Measurements from ENCODE around the gene SHROOM3.

Gene SHROOM3

DNA sequence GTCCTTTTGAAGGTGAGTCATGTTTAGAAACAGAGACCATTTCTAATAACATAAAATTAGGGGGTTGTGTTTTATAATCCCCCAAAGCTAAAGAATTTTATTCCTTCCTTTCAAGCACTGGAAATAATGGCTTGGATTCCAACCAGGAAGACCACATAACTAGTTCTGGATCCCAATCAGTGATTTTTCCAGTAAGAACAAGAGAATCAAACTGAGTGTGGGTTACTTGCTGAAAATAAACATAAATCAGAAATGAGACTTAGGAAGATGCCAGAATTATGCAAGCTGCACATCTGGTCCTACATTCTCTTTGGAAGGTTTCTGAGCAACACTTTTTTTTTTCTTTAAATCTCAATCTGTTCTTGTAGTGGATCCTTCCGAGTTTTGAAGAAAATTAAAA is 386.6 kb downstream of the SHROOM3 start:
- DNase-seq (ENCODE audit: low spot score): no peak

GRCh38 chr4:76822303-76822702 is 387.3 kb downstream of the SHROOM3 start:
- no peak for DNase-seq (ENCODE audit: low spot score)

DNA sequence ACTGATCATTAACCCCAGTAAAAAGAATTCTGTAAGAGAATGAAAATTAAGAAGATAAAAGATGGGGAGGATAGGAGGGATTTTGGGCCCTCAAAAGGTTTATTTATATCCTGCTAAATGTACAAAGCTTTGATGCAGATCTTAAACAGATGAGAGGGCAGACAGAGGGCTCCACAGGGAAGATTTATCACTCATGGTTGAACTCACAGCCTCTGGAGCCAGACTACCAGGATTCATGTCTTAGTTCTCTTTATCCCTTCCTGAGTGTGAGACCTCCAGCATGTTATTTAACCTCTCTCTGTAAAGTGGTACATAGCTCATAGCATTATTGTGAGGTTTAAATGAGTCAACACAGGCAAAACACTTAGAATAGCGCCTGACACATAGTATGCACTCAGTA is 388.5 kb downstream of the SHROOM3 start:
- no peak for DNase-seq (ENCODE audit: low spot score)

DNA sequence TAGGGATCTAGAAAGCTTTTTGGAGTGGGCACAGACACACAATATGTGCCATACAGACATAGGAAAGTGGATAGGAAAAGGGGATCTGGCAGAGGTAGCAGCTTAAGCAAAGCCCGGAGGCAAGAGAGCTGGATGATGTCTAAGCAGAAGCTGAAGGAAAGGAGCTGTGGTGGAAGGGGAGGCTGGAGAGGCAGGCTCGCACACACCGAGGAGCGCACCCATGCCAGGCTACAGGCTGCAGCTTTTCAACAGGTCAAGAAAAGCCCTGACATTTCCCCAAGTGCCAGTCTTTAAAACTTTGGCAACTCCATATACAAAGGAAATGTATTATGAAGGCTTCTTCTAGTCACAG is 395.6 kb downstream of the SHROOM3 start:
- no peak for DNase-seq (ENCODE audit: low spot score)

DNA sequence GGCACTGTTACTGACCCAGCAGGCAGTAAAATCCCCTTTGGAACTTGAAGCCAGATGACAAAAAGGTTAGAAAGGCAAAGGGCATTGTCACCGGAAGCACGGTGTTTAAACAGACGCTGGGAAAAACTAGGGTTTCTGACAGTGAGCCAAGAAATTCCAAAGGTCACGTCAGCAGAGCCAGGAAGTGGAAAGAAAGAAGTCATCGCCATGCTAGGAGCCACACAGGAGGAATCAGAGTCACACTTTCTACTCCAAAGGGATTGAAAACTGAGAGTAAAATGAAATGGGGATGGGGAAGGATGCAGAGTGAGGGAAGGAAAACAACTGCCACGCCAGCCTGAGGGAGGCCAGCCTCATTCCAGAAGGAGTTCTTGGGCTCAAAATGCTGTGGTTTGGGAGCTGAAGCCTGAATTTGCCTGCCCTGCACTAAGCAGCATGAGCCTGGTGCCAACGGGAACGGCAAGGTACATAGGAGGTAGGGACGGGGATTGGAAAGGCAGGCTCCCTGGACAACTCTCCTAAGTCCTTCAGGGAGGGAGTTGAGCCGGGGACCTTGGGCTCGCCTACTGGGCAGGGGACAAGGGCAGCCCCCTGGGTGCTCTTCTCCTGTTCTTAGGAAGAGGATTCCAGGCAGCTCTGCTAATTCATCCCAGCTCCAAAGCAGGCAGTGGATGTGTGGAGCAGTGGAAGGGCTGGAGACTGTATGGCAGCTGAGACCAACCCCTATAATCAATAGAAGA is 396.1 kb downstream of the SHROOM3 start:
- no peak for DNase-seq (ENCODE audit: low spot score)

DNA sequence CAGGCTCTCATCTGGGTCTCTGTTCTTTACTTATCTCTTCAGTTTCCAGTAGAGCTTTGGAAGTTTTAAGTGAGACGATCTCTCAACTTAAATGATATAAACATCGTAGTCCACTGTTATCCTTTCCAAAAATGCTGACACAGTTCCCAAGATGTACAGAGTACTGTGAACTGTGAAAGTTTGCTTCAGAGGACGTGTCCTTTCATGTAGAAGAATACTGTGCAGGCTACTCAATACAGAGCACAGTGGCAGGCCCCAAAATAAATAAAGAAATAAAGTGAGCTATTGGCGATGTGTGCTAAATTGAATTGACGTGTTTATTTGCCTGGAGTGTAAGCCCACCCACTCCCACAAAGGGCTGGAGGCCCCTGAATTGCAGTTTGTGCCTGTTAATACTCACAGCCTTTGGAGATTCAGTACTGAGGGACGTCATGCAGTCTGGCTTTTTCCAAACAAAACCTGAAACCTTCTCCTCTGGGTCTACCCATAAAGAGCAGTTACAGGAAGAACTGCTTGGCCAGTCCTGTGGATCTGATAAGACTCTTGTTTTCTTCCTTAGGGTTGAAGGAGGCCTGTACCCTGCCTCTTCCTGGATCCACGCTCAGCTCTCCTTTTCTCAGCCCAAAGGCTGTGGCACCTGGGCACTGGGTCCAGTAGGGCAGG is 396.8 kb downstream of the SHROOM3 start:
- DNase-seq (ENCODE audit: low spot score): no peak

Data from CD4-positive, alpha-beta T cell treated with Interleukin-2 at 100 ng/mL for 4 hours (primary cell).